ENCODE measurements around the gene COL20A1. TPM values are rescaled to one million over a fixed set of nuclear protein-coding genes. Genes with fewer than 3 reads are reported as not detected.

The COL20A1 gene
- total RNA-seq, 3 donors from 2014 or later = not detected

DNA sequence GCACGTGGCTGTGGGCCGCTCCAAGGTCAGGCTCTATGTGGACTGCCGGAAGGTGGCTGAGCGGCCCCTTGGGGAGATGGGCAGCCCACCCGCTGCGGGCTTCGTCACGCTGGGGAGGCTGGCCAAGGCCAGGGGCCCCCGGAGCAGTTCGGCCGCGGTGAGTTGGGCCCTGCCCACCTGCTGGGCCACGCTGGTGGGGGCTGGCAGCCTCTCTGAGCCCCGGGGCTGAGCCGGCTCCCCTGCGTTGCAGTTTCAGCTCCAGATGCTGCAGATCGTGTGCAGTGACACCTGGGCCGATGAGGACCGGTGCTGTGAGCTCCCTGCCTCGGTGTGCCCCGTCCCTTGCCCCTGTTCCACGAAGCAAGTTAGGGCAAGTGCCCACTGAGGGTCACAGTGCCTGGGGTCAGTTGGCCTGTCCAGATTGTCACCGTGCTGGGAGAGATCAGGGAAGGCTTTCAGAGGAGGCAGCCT lies 27.1 kb downstream of the COL20A1 start:
- intact Hi-C loops (cut with DNase I; ENCODE audit: low total_unique reads) = no loop called here
- no peak for DNase-seq (ENCODE audit: low spot score in 2 of 2)
- Histone ChIP-seq H3K9me3 (no peaks in the 10 kb centered on the region), H3K4me3 (no peak overlapping the region), H3K36me3 (no peaks in the 10 kb centered on the region), H3K4me1 (no peaks in the 10 kb centered on the region), H3K27ac (no peak overlapping the region), H3K27me3 (peaks cover 0 to 45% of the 10 kb centered on the region in 2 donors)
- TF ChIP-seq, protein P1, sequence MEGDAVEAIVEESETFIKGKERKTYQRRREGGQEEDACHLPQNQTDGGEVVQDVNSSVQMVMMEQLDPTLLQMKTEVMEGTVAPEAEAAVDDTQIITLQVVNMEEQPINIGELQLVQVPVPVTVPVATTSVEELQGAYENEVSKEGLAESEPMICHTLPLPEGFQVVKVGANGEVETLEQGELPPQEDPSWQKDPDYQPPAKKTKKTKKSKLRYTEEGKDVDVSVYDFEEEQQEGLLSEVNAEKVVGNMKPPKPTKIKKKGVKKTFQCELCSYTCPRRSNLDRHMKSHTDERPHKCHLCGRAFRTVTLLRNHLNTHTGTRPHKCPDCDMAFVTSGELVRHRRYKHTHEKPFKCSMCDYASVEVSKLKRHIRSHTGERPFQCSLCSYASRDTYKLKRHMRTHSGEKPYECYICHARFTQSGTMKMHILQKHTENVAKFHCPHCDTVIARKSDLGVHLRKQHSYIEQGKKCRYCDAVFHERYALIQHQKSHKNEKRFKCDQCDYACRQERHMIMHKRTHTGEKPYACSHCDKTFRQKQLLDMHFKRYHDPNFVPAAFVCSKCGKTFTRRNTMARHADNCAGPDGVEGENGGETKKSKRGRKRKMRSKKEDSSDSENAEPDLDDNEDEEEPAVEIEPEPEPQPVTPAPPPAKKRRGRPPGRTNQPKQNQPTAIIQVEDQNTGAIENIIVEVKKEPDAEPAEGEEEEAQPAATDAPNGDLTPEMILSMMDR (IDR thresholded peaks at IDR 0.05) = no peak
- TF ChIP-seq POLR2A (IDR thresholded peaks at IDR 0.05) (no peak), POLR2AphosphoS5 (IDR thresholded peaks at IDR 0.05) (no peak)

- H3K27ac ChIP-seq = no peak overlapping the region
- H3K9me3 ChIP-seq = no peaks in the 10 kb centered on the region
- H3K36me3 ChIP-seq = no peaks in the 10 kb centered on the region
- intact Hi-C loops (cut with DNase I; ENCODE audit: low total_unique reads) = no loop called here
- no peak overlapping the region for H3K4me3 ChIP-seq
- TF ChIP-seq POLR2AphosphoS5 (IDR thresholded peaks at IDR 0.05) = no peak
- no peak for TF ChIP-seq POLR2A (IDR thresholded peaks at IDR 0.05)
- TF ChIP-seq, protein P1 (IDR thresholded peaks at IDR 0.05) = no peak
- H3K4me1 ChIP-seq = no peaks in the 10 kb centered on the region
- peaks cover 0 to 49% of the 10 kb centered on the region in 2 donors for H3K27me3 ChIP-seq
- DNase-seq (ENCODE audit: low spot score in 2 of 2) = no peak
These were observed 27.7 kb downstream of the COL20A1 start for GRCh38 chr20:63320616-63321147.

GRCh38 chr20:63321148-63321831 lies 28.3 kb downstream of the COL20A1 start:
- no peak overlapping the region for H3K4me3 ChIP-seq
- no peaks in the 10 kb centered on the region for H3K36me3 ChIP-seq
- TF ChIP-seq POLR2A (IDR thresholded peaks at IDR 0.05) = no peak
- TF ChIP-seq POLR2AphosphoS5 (IDR thresholded peaks at IDR 0.05) = no peak
- TF ChIP-seq, protein P1 (IDR thresholded peaks at IDR 0.05) = no peak
- no peak overlapping the region for H3K27ac ChIP-seq
- intact Hi-C loops (cut with DNase I; ENCODE audit: low total_unique reads) = no loop called here
- DNase-seq (ENCODE audit: low spot score in 2 of 2) = no peak
- H3K4me1 ChIP-seq = no peaks in the 10 kb centered on the region
- H3K27me3 ChIP-seq = peaks cover 0 to 49% of the 10 kb centered on the region in 2 donors
- H3K9me3 ChIP-seq = no peaks in the 10 kb centered on the region

GRCh38 chr20:63322146-63322932 lies 29.4 kb downstream of the COL20A1 start:
- peaks cover 0 to 51% of the 10 kb centered on the region in 2 donors for H3K27me3 ChIP-seq
- H3K27ac ChIP-seq = no peak overlapping the region
- no peaks in the 10 kb centered on the region for H3K36me3 ChIP-seq
- intact Hi-C loops (cut with DNase I; ENCODE audit: low total_unique reads) = no loop called here
- H3K9me3 ChIP-seq = no peaks in the 10 kb centered on the region
- TF ChIP-seq, protein P1 (IDR thresholded peaks at IDR 0.05) = no peak
- no peak for DNase-seq (ENCODE audit: low spot score in 2 of 2)
- no peak overlapping the region for H3K4me3 ChIP-seq
- no peaks in the 10 kb centered on the region for H3K4me1 ChIP-seq

- H3K4me1 ChIP-seq = no peaks in the 10 kb centered on the region
- H3K36me3 ChIP-seq = no peaks in the 10 kb centered on the region
- TF ChIP-seq POLR2A (IDR thresholded peaks at IDR 0.05) (no peak), POLR2AphosphoS5 (IDR thresholded peaks at IDR 0.05) (no peak)
- TF ChIP-seq, protein P1 (IDR thresholded peaks at IDR 0.05) = no peak
- peaks cover 0 to 57% of the 10 kb centered on the region in 2 donors for H3K27me3 ChIP-seq
- H3K9me3 ChIP-seq = no peaks in the 10 kb centered on the region
- H3K27ac ChIP-seq = no peak overlapping the region
- intact Hi-C loops (cut with DNase I; ENCODE audit: low total_unique reads) = no loop called here
- DNase-seq (ENCODE audit: low spot score in 2 of 2) = no peak
- H3K4me3 ChIP-seq = no peak overlapping the region
These were observed 29.9 kb downstream of the COL20A1 start for GRCh38 chr20:63322933-63323273.
